Endothelial cell of umbilical vein (primary cell): ENCODE data around the gene MOCS2. TPM values are rescaled to one million over a fixed set of nuclear protein-coding genes. Genes with fewer than 3 reads are reported as not detected.

Experiments used
- BruUV-seq: library from RNA; stranded (reverse); fragments of 400-500 nt; replicated peaks from 2 replicates; lab custom pipeline; 2021; lab: Mats Ljungman, UMichigan
- CTCF ChIA-PET: fragments of 300-600, 350-600 bp; sonication (Branson Sonifier 250); formaldehyde crosslinking; loops from one replicate; lab custom pipeline; 2021; ENCODE audit warnings: antibody characterized with exemption, inconsistent platforms; lab: Charles Lee
- POLR2A ChIA-PET: fragments of 300-600, 350-600 bp; sonication (Branson Sonifier 250); formaldehyde crosslinking; loops from one replicate; lab custom pipeline; 2021; ENCODE audit warnings: antibody characterized with exemption, inconsistent platforms; lab: Charles Lee
- DNase-seq: peaks from one replicate; pipeline ENCODE4 v3.0.0-alpha.2; 2011; ENCODE audit warnings: low read depth, low spot score
- FAIRE-seq: peaks from 2 replicates; lab custom pipeline; 2011; peaks lifted over from hg19 to GRCh38; lab: Jason Lieb, UNC
- H2AFZ ChIP-seq: 2 replicates; pipeline ENCODE4 v1.6.0; 2012; ENCODE audit warnings: low read depth, low read length, control low read depth, inconsistent platforms
- H3K27ac ChIP-seq: 2 replicates; pipeline ENCODE4 v1.5.1; 2011; ENCODE audit warnings: low read depth, mild to moderate bottlenecking, control low read depth, low read length, moderate library complexity; ENCODE audit not compliant: insufficient read depth
- H3K27me3 ChIP-seq, 2 experiments: 2 replicates each; pipeline versions ENCODE4 v1.6.0 to v1.6.1; 2011; ENCODE audit warnings: low read length in 2 of 2, mixed read lengths in 1 of 2; ENCODE audit not compliant: control insufficient read depth in 2 of 2, insufficient read depth in 2 of 2
- H3K36me3 ChIP-seq, 2 experiments: 2 replicates in 1 of 2; 3 replicates in 1 of 2; pipeline ENCODE4 v1.5.1; 2011; ENCODE audit warnings: low read length in 2 of 2, mild to moderate bottlenecking in 1 of 2, moderate library complexity in 1 of 2; ENCODE audit not compliant: control insufficient read depth in 2 of 2, insufficient read depth in 2 of 2; ENCODE audit errors: extremely low read depth in 1 of 2
- H3K4me1 ChIP-seq: 3 replicates; pipeline ENCODE4 v1.5.1; 2011; ENCODE audit warnings: mild to moderate bottlenecking, low read length; ENCODE audit not compliant: control insufficient read depth, insufficient read depth; ENCODE audit errors: extremely low read depth
- H3K4me2 ChIP-seq: 2 replicates; pipeline ENCODE4 v1.6.1; 2011; ENCODE audit warnings: low read length, control low read depth, mixed read lengths; ENCODE audit not compliant: insufficient read depth
- H3K4me3 ChIP-seq, 3 experiments: fragments of 200-600 bp in 1 of 3; sonication (generic), shearing (Covaris generic) in 1 of 3; replicated peaks in 1 of 3; 2 replicates each; pipeline ENCODE4 v1.5.1; 2011 to 2016; ENCODE audit warnings: control low read depth in 3 of 3, low read length in 3 of 3, mild to moderate bottlenecking in 2 of 3, inconsistent platforms in 1 of 3, low read depth in 1 of 3, moderate library complexity in 1 of 3; ENCODE audit not compliant: insufficient read depth in 1 of 3
- H3K79me2 ChIP-seq: 2 replicates; pipeline ENCODE4 v1.6.0; 2012; ENCODE audit warnings: low read length, inconsistent platforms; ENCODE audit not compliant: control insufficient read depth, insufficient read depth
- H3K9ac ChIP-seq: replicated peaks from 2 replicates; pipeline ENCODE3; 2011; ENCODE audit warnings: low read length, control low read depth; ENCODE audit not compliant: insufficient read depth; ENCODE audit errors: extremely low read depth
- H3K9me1 ChIP-seq: replicated peaks from 3 replicates; pipeline ENCODE4 v1.6.0; 2011; ENCODE audit warnings: mild to moderate bottlenecking, low read length; ENCODE audit not compliant: control insufficient read depth, insufficient read depth; ENCODE audit errors: extremely low read depth
- H3K9me3 ChIP-seq: replicated peaks from 2 replicates; pipeline ENCODE4 v1.5.1; 2012; ENCODE audit warnings: low read length, inconsistent platforms; ENCODE audit not compliant: control insufficient read depth, insufficient read depth
- H4K20me1 ChIP-seq: replicated peaks from 2 replicates; pipeline ENCODE3; 2011; ENCODE audit warnings: mild to moderate bottlenecking, low read length; ENCODE audit not compliant: control insufficient read depth, insufficient read depth; ENCODE audit errors: extremely low read depth
- CTCF ChIP-seq, 2 donors: IDR thresholded peaks; 1 replicate in 1 of 2; 2 replicates in 1 of 2; pipeline ENCODE4 v1.5.1; 2011; ENCODE audit warnings: low read length in 2 of 2, mild to moderate bottlenecking in 2 of 2, moderate library complexity in 2 of 2, control low read depth in 1 of 2, inconsistent platforms in 1 of 2, low read depth in 1 of 2; ENCODE audit not compliant: insufficient read depth in 1 of 2; ENCODE audit errors: extremely low read depth in 1 of 2
- EZH2 ChIP-seq: IDR thresholded peaks from 2 replicates; pipeline ENCODE4 v1.6.1; 2012; ENCODE audit warnings: borderline replicate concordance, low read depth, mild to moderate bottlenecking, moderate library complexity, low read length, inconsistent platforms; ENCODE audit not compliant: severe bottlenecking
- FOS ChIP-seq: IDR thresholded peaks from 2 replicates; pipeline ENCODE4 v1.6.1; 2011; ENCODE audit warnings: mild to moderate bottlenecking, low read length, moderate library complexity, borderline replicate concordance; ENCODE audit not compliant: insufficient read depth
- GATA2 ChIP-seq: IDR thresholded peaks from 2 replicates; pipeline ENCODE4 v1.7.0; 2011; ENCODE audit warnings: low read depth, mild to moderate bottlenecking, moderate library complexity, mixed read lengths, low read length; ENCODE audit not compliant: insufficient read length, insufficient read depth
- JUN ChIP-seq: IDR thresholded peaks from 2 replicates; pipeline ENCODE4 v1.6.1; 2011; ENCODE audit warnings: borderline replicate concordance, low read depth; ENCODE audit not compliant: insufficient read length, insufficient read depth
- MAX ChIP-seq: IDR thresholded peaks from 2 replicates; pipeline ENCODE4 v1.6.1; 2011; ENCODE audit not compliant: insufficient read depth, insufficient read length
- MYC ChIP-seq: IDR thresholded peaks from one replicate; pipeline ENCODE4 v1.6.1; 2011; ENCODE audit warnings: mild to moderate bottlenecking, low read depth, low read length
- POLR2A ChIP-seq: IDR thresholded peaks from 2 replicates; pipeline ENCODE4 v1.6.1; 2012; ENCODE audit warnings: low read depth, mild to moderate bottlenecking, control low read depth, low read length
- POLR2AphosphoS5 ChIP-seq: IDR thresholded peaks from 2 replicates; pipeline ENCODE4 v1.6.1; 2012; ENCODE audit warnings: low read depth, mild to moderate bottlenecking, control low read depth, low read length, moderate library complexity; ENCODE audit not compliant: insufficient read depth
- dilution Hi-C: fragments of 300-500 bp; cut with MboI; formaldehyde crosslinking; loops from one replicate; pipeline ENCODE4 v1.15.0; 2019; ENCODE audit warnings: low sequenced_read_pairs; ENCODE audit not compliant: extremely low pct_ligation_motif_present
- intact Hi-C: fragments of 100-400 bp; cut with micrococcal nuclease; formaldehyde crosslinking; loops from one replicate; pipeline ENCODE4 v1.10.0; 2022
- polyA plus RNA-seq, 4 experiments: library from polyadenylated mRNA; depleted of rRNA in 3 of 4; stranded (reverse) in 3 of 4; unstranded in 1 of 4; fragments of >200 nt; gene quantifications; 2 replicates each; pipeline versions ENCODE4 v1.2.1 to v1.2.3, GENCODE V29; 2011 to 2012; ENCODE audit warnings: missing spikeins in 1 of 4
- total RNA-seq: library from RNA; stranded (reverse); gene quantifications from 2 replicates; pipeline ENCODE4 v1.2.3, GENCODE V29; 2021

MOCS2 gene
- total and polyA plus RNA-seq, 2 donors (not counting 3 experiments of a cell fraction or from before 2014, with no cell fraction given): 14.3 to 31.5 TPM

- H3K9me3 ChIP-seq: no peaks in the 10 kb centered on the region
- CTCF ChIA-PET: interaction anchor here (0.6 to 0.9 kb wide), 2 partner anchors 13 to 100 kb away, joined by 3 read pairs; no protein-coding TSS in a partner anchor
- H3K4me3 ChIP-seq: no peak overlapping the region
- peaks cover 3 to 14% of the 10 kb centered on the region in 2 experiments for H3K36me3 ChIP-seq
- TF ChIP-seq GATA2 (no peak), MYC (no peak), POLR2A (no peak), EZH2 (no peak), CTCF (IDR thresholded peaks at IDR 0.05; ENCODE audit: extremely low read depth in 1 of 2, insufficient read depth in 1 of 2, low read depth in 1 of 2, low read length in 2 of 2) (no peak), FOS (no peak), POLR2AphosphoS5 (no peak), MAX (no peak), JUN (no peak)
- no peaks in the 10 kb centered on the region for H3K27me3 ChIP-seq
- H2AFZ ChIP-seq: no peak overlapping the region
- no peak overlapping the region for H3K27ac ChIP-seq
- no TSS peak for BruUV-seq
- H3K79me2 ChIP-seq: peaks cover 15% of the 10 kb centered on the region
- H3K4me2 ChIP-seq: no peak overlapping the region
- peaks cover 18% of the 10 kb centered on the region for H3K4me1 ChIP-seq
- no peaks in the 10 kb centered on the region for H3K9me1 ChIP-seq
- no peak overlapping the region for H3K9ac ChIP-seq
- DNase-seq (no peak), FAIRE-seq (no peak)
- intact Hi-C loops (no loop called here), dilution Hi-C loops (no loop called here)
- POLR2A ChIA-PET: no interaction called here
- H4K20me1 ChIP-seq: no peaks in the 10 kb centered on the region
Measured at GRCh38 chr5:53048248-53048647, 61.3 kb downstream of the MOCS2 start.

Other genes starting within 250 kb of the MOCS2 start
- gene ITGA2, start 120.4 kb downstream of the MOCS2 start, total RNA-seq: 53.2 and 62.3 TPM in 2 replicates
- 8.9 and 11.2 TPM in 2 replicates for gene ITGA2, start 120.4 kb downstream of the MOCS2 start, polyA plus RNA-seq